GM21515 (cell line): Measurements from ENCODE around the gene KRT12.

Source experiments
- ATAC-seq: cut with Tn5 transposase; IDR thresholded peaks from one replicate; pipeline ENCODE4 v1.9.1; 2021; ENCODE audit not compliant: unreplicated experiment

Gene KRT12

GRCh38 chr17:40866838-40867237 is at the start of gene KRT12:
Gene KRT12, minus strand, starts transcription at chr17:40867223. Its CDS starts 37 bp downstream, at chr17:40867186.
- no peak for ATAC-seq

- no peak for ATAC-seq
Observed at GRCh38 chr17:40916366-40916765, 49.3 kb upstream of the KRT12 start.

GRCh38 chr17:40915721-40916256 is 48.8 kb upstream of the KRT12 start:
- no peak for ATAC-seq

- ATAC-seq, result no peak
Observed at GRCh38 chr17:40915199-40915661, 48.2 kb upstream of the KRT12 start.

- no peak for ATAC-seq
Observed at GRCh38 chr17:40914075-40914855, 47.2 kb upstream of the KRT12 start.

GRCh38 chr17:40912486-40913210 is 45.6 kb upstream of the KRT12 start:
- no peak for ATAC-seq

- ATAC-seq, result no peak
Observed at GRCh38 chr17:40910441-40910841, 43.4 kb upstream of the KRT12 start.

- no peak for ATAC-seq
Observed at GRCh38 chr17:40909755-40910154, 42.7 kb upstream of the KRT12 start.

- no peak for ATAC-seq
Observed at GRCh38 chr17:40909351-40909750, 42.3 kb upstream of the KRT12 start.

- ATAC-seq, result no peak
Observed at GRCh38 chr17:40906613-40907012, 39.6 kb upstream of the KRT12 start.

- no peak for ATAC-seq
Observed at GRCh38 chr17:40905370-40905769, 38.3 kb upstream of the KRT12 start.

- ATAC-seq, result no peak
Observed at GRCh38 chr17:40903129-40903847, 36.3 kb upstream of the KRT12 start.

- no peak for ATAC-seq
Observed at GRCh38 chr17:40902498-40902897, 35.5 kb upstream of the KRT12 start.

GRCh38 chr17:40901981-40902474 is 35.0 kb upstream of the KRT12 start:
- no peak for ATAC-seq

GRCh38 chr17:40900809-40901356 is 33.9 kb upstream of the KRT12 start:
- ATAC-seq, result no peak

GRCh38 chr17:40896916-40897455 is 30.0 kb upstream of the KRT12 start:
- no peak for ATAC-seq

GRCh38 chr17:40895106-40895730 is 28.2 kb upstream of the KRT12 start:
- no peak for ATAC-seq

- no peak for ATAC-seq
Observed at GRCh38 chr17:40888196-40888720, 21.2 kb upstream of the KRT12 start.

GRCh38 chr17:40886090-40886489 is 19.1 kb upstream of the KRT12 start:
- ATAC-seq, result no peak
